Right atrium auricular region (tissue), 2 donors: Measurements from ENCODE around the gene ZBTB20. TPM values are rescaled to one million over a fixed set of nuclear protein-coding genes. Genes with fewer than 3 reads are reported as not detected.

Source experiments
- DNase-seq: peaks from one replicate; pipeline ENCODE4 v3.0.0-alpha.2; 2019; ENCODE audit warnings: low spot score
- H3K27ac ChIP-seq, 2 donors: fragments of 200-600 bp; sonication (generic); 1 replicate in 1 of 2; 2 replicates in 1 of 2; pipeline ENCODE4 v1.5.1; 2016 to 2019
- H3K27me3 ChIP-seq, 2 donors: fragments of 200-600 bp; sonication (generic); one replicate each; pipeline versions ENCODE4 v1.5.1 to v1.6.0; 2017 to 2019
- H3K36me3 ChIP-seq: fragments of 200-600 bp; sonication (generic); one replicate; pipeline ENCODE4 v1.5.1; 2016
- H3K4me1 ChIP-seq, 2 donors: fragments of 200-600 bp; sonication (generic); one replicate each; pipeline versions ENCODE4 v1.5.1 to v1.6.0; 2017 to 2019
- H3K4me3 ChIP-seq, 2 donors: fragments of 200-600 bp; sonication (generic); 1 replicate in 1 of 2; 2 replicates in 1 of 2; pipeline ENCODE4 v1.5.1; 2017 to 2019; ENCODE audit warnings: mild to moderate bottlenecking in 1 of 2, moderate library complexity in 1 of 2
- H3K9me3 ChIP-seq, 2 donors: fragments of 200-600 bp; sonication (generic); one replicate each; pipeline ENCODE4 v1.5.1; 2019
- CTCF ChIP-seq, 2 donors: fragments of 200-600 bp; sonication (generic); IDR thresholded peaks; one replicate each; pipeline ENCODE4 v1.5.1; 2019; ENCODE audit warnings: antibody characterized with exemption in 2 of 2
- total RNA-seq, 2 donors: library from RNA; depleted of rRNA; stranded (reverse); fragments of >200 nt; gene quantifications; one replicate each; pipeline ENCODE4 v1.1.0, GENCODE V29; 2016

The ZBTB20 gene
- total RNA-seq, 2 donors from 2014 or later: 84.6 to 90.8 TPM

- no peak for DNase-seq
- Histone ChIP-seq H3K27me3 (no peaks in the 10 kb centered on the region), H3K4me1 (peaks cover 0 to 19% of the 10 kb centered on the region in 2 donors), H3K27ac (peak overlapping the region; percentile 99), H3K36me3 (no peaks in the 10 kb centered on the region), H3K9me3 (no peaks in the 10 kb centered on the region), H3K4me3 (peak overlapping the region; percentile 59 to 88)
- TF ChIP-seq CTCF (IDR thresholded peaks at IDR 0.05): no peak
These were observed 1.2 kb upstream of the ZBTB20 start for GRCh38 chr3:115148142-115148790.

GRCh38 chr3:115147329-115148141 lies 447 bp upstream of the ZBTB20 start:
- H3K4me3 ChIP-seq: peak overlapping the region; percentile 88 to 100
- H3K4me1 ChIP-seq: peaks cover 0 to 19% of the 10 kb centered on the region in 2 donors
- H3K9me3 ChIP-seq: no peaks in the 10 kb centered on the region
- TF ChIP-seq CTCF (IDR thresholded peaks at IDR 0.05): no peak
- no peaks in the 10 kb centered on the region for H3K36me3 ChIP-seq
- no peaks in the 10 kb centered on the region for H3K27me3 ChIP-seq
- H3K27ac ChIP-seq: peak overlapping the region; percentile 99
- peak; percentile 100 for DNase-seq

GRCh38 chr3:115146032-115146417 lies 1.1 kb downstream of the ZBTB20 start:
- no peaks in the 10 kb centered on the region for H3K27me3 ChIP-seq
- peak overlapping the region; percentile 88 to 100 for H3K4me3 ChIP-seq
- H3K9me3 ChIP-seq: no peaks in the 10 kb centered on the region
- H3K4me1 ChIP-seq: peaks cover 0 to 24% of the 10 kb centered on the region in 2 donors
- no peaks in the 10 kb centered on the region for H3K36me3 ChIP-seq
- peak overlapping the region; percentile 99 for H3K27ac ChIP-seq
- no peak for TF ChIP-seq CTCF (IDR thresholded peaks at IDR 0.05)
- peak; percentile 65 for DNase-seq

- no peak overlapping the region for H3K27ac ChIP-seq
- no peaks in the 10 kb centered on the region for H3K9me3 ChIP-seq
- no peak for DNase-seq
- H3K36me3 ChIP-seq: no peaks in the 10 kb centered on the region
- TF ChIP-seq CTCF (IDR thresholded peaks at IDR 0.05): no peak
- no peaks in the 10 kb centered on the region for H3K27me3 ChIP-seq
- H3K4me3 ChIP-seq: no peak overlapping the region
- peaks cover 0 to 25% of the 10 kb centered on the region in 2 donors for H3K4me1 ChIP-seq
These were observed 5.9 kb downstream of the ZBTB20 start for GRCh38 chr3:115141033-115141757.

- Histone ChIP-seq H3K36me3 (no peaks in the 10 kb centered on the region), H3K27ac (no peak overlapping the region), H3K9me3 (no peaks in the 10 kb centered on the region), H3K4me1 (peaks cover 0 to 15% of the 10 kb centered on the region in 2 donors), H3K4me3 (no peak overlapping the region), H3K27me3 (no peaks in the 10 kb centered on the region)
- TF ChIP-seq CTCF (IDR thresholded peaks at IDR 0.05): no peak
- DNase-seq: no peak
These were observed 8.0 kb downstream of the ZBTB20 start for GRCh38 chr3:115139072-115139471.
